ENCODE data around the gene RNU5D-1.
"Not testable (repeated sequence)": the region's sequence is repeated elsewhere in the genome, so short reads cannot be mapped to it uniquely, and the experiment has no call there.

RNU5D-1 gene

DNA sequence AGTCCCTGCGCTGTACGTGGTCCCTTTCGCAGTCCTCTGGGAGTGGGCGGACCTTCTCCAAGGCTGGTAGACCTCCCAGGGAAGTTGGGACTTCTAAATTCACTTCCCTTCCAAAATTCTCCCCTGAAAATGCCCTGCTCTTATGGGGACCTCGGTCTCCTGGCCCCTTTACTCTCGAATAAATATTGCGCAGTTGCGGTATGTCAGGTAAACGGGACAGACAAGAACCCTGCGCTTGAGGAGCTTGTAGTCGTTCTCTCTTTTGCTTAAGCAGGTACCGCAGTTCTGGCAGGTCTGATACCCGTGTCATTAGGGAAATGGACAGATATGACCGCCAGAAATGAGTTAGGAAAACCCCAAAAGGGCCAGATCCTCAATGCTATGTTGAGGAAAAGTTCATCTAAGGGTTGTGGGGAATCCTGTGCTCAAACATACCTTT is 9.2 kb upstream of the RNU5D-1 start:
- peaks cover 17% of the 10 kb centered on the region for H3K4me1 Mint-ChIP-seq
- H3K27me3 Mint-ChIP-seq = no peaks in the 10 kb centered on the region
- H3K4me3 Mint-ChIP-seq = peak overlapping the region; percentile 89 to 93
- DNase-seq = no peak
- H3K9me3 Mint-ChIP-seq = no peaks in the 10 kb centered on the region
- peak overlapping the region; percentile 97 for H3K27ac Mint-ChIP-seq
- no peak for ATAC-seq

DNA sequence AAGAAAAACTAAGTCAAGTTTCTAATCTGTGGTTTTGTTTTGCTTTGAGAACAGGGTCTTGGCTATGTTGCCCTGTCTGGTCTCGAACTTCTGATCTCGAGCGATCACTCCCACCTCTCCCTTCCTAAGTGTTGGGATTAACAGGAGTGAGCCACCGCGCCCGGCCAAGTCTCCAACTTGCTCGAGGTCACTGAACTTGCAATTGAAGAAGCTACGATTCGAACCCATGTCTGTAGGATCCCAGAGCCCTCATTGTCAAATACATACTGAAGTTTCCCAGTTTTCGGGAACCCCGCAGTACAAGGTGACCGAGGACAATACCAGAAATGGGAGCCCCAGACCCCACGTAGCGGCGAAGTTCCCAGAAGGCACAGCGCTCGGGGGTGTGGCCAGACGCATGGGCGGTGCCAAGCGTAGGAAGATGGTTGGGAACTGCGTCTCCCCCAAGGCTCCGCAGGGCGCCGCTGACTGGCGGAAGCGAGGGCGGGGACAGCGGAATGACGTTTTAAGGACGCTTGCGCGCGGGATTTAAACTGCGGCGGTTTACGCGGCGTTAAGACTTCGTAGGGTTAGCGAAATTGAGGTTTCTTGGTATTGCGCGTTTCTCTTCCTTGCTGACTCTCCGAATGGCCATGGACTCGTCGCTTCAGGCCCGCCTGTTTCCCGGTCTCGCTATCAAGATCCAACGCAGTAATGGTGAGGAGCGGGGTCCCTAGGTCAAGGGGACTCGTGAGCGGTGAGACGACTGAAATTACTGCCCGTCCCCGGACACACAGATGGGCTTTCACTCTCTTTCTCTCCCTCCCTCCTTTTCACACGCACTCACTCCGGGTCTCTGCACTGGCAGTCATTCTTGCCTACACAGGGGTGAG is 8.6 kb upstream of the RNU5D-1 start, which contains the start of gene KIF2C:
KIF2C (plus strand) TSS at position 531 of the 872 bp plus-strand sequence; CDS start at position 627, 96 bp downstream.
- Mint-ChIP-seq H3K4me1 (peaks cover 16% of the 10 kb centered on the region), H3K4me3 (peak within 1 kb of the TSS; percentile 89 to 93), H3K9me3 (no peaks in the 10 kb centered on the region), H3K27ac (peak within 1 kb of the TSS; percentile 97), H3K27me3 (no peaks in the 10 kb centered on the region)
- peak; percentile 99 for ATAC-seq
- DNase-seq = peak; percentile 93 to 97

GRCh38 chr1:44738953-44739306 is 8.0 kb upstream of the RNU5D-1 start:
- H3K9me3 Mint-ChIP-seq, H3K27me3 Mint-ChIP-seq, DNase-seq, ATAC-seq: not testable (repeated sequence)
- H3K27ac Mint-ChIP-seq = peak overlapping the region; percentile 69 to 97
- H3K4me1 Mint-ChIP-seq = peaks cover 10% of the 10 kb centered on the region
- peak overlapping the region; percentile 89 to 93 for H3K4me3 Mint-ChIP-seq

GRCh38 chr1:44735992-44736391 is 5.0 kb upstream of the RNU5D-1 start:
- H3K4me1 Mint-ChIP-seq = peaks cover 11% of the 10 kb centered on the region
- ATAC-seq (no peak), DNase-seq (no peak)
- H3K27ac Mint-ChIP-seq = no peak overlapping the region
- no peaks in the 10 kb centered on the region for H3K9me3 Mint-ChIP-seq
- H3K4me3 Mint-ChIP-seq = no peak overlapping the region
- no peaks in the 10 kb centered on the region for H3K27me3 Mint-ChIP-seq

- ATAC-seq = no peak
- peaks cover 26% of the 10 kb centered on the region for H3K4me1 Mint-ChIP-seq
- DNase-seq = no peak
- no peaks in the 10 kb centered on the region for H3K9me3 Mint-ChIP-seq
- no peak overlapping the region for H3K4me3 Mint-ChIP-seq
- no peaks in the 10 kb centered on the region for H3K27me3 Mint-ChIP-seq
- no peak overlapping the region for H3K27ac Mint-ChIP-seq
Measured at GRCh38 chr1:44733784-44734183, 2.8 kb upstream of the RNU5D-1 start.

DNA sequence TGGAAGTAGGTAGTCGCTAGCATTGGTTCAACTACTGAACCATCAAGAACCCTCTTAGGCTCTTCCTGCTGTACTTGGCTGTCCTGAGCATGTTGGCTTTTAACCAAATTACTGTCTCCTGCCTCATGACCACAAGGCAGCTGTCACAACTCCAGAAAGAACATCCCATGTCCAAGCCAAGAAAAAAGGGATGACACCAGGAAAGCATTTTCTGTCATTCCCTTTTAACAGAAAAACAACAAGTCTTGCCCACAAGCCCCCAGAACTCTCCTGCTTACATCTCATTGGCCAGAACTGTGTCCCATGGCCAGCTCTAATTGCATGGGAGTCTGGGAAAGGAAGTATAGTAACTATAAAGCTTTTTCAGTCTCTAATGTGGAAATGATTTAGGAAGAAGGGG is 2.4 kb upstream of the RNU5D-1 start:
- Mint-ChIP-seq H3K27me3 (no peaks in the 10 kb centered on the region), H3K27ac (no peak overlapping the region), H3K4me3 (no peak overlapping the region), H3K9me3 (no peaks in the 10 kb centered on the region), H3K4me1 (peaks cover 29% of the 10 kb centered on the region)
- no peak for ATAC-seq
- no peak for DNase-seq

DNA sequence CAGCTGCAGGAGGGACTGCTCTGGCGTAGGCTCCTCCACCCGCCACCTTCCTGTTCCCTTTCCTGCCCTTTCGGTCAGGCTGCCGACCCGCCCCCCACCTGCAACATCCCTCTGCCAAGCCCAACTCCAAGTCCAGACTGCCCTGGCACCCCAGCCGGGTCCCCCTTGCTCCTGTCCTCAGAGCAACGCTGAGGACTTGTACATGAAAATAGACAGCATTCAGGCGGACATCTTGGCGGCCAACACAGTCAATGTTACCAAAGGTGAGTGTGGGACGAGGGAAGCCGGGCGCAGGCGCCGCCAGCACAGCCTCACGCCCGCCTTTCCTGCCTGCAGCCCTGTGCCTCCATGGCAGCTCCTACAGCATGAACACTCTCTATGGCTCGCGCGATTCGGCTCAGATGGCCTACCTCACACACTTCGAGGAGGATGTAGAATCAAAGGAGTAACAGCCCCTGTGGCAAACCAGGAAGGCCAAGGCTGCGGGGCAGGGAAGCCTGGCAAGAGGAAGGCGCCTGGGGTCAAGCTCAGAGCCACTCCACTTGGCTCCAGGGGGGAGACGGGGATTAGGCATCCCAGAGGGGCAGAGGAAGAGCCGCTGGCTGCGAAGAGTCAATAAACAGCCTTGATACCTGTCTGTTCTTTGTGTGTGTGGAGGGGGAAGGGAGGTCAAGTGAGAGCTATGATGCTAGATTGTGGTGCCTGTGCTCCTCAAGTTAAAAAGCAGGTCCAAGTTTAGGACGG is 5.8 kb downstream of the RNU5D-1 start:
- no peaks in the 10 kb centered on the region for H3K27me3 Mint-ChIP-seq
- H3K27ac Mint-ChIP-seq = peak overlapping the region; percentile 34 to 98
- no peak for ATAC-seq
- H3K4me3 Mint-ChIP-seq = peak overlapping the region; percentile 78 to 94
- H3K4me1 Mint-ChIP-seq = peaks cover 79% of the 10 kb centered on the region
- DNase-seq = no peak
- H3K9me3 Mint-ChIP-seq = no peaks in the 10 kb centered on the region

DNA sequence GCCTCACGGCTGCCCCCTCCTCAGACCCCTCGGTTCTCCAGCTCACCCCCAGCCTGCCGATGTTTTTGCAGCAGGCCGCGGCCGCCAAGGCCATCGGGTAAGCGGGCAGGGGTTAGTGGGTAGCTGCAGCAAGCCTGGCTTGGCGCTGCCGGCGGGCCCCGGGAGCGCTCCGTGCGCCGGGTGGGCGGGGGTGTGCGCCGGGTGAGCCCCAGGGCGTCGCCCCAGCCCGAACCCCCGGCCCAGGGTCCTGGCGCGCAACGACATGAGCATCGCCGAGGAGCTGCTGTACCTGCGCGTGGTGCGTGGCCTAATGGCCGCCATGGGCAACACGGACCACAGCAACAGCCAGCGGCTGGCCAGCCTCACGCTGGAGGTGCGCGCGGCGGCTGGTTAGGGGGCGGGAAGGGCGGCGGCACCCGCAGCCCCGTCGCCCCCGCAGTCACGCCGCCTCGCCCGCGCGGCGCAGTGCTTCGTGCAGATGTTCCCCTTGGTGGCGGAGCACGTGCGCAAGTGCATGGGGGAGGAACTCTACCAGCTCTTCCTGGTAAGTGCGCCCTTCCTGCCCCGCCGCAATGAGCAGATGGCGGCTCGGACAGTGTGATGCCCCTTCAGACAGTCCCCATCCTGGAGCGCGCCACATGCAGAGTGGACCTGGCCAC is 6.5 kb downstream of the RNU5D-1 start:
- no peak for DNase-seq
- no peaks in the 10 kb centered on the region for H3K9me3 Mint-ChIP-seq
- ATAC-seq = no peak
- no peaks in the 10 kb centered on the region for H3K27me3 Mint-ChIP-seq
- peak overlapping the region in 1 of 2 donors; percentile 98 for H3K27ac Mint-ChIP-seq
- H3K4me1 Mint-ChIP-seq = peaks cover 84% of the 10 kb centered on the region
- H3K4me3 Mint-ChIP-seq = peak overlapping the region; percentile 94 to 96

DNA sequence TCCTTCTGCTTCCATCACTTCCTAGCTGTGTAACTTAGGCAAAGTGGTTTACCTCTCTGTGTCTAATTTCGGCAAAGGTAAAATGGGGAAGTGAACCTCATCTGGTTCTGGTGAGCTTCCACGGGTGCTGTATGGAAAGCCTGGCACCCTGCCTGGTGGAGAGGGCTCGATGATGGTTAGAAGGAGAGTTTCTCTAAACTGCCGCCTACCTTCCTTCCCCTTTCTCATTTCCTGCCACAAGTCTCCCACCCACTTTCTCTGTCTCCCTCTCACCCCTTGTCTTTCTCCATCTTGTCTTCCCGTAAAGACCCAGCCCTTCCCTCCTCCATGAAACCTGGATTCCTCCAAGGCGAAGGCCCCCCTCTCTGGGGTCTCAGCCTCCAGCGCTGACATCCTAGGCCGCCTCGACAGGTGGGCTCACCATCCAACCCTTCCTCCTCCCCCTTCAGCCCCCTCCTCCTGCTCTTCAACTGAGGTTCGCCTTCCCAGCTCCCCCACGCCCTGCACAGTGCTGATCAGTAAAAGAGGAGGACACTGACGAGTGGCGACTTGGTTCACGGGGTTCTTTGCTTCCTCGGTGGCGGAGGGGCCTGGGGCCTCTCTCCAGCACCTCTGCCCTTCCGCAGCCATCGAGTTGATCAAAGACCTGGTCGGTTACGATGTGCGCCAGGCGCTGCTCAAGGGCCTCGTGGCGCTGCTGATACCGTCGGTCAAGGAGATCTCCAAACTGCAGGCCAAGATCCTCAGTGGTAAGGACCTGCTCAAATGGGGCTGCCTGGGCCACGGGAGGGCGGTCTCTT is 7.3 kb downstream of the RNU5D-1 start:
- peaks cover 85% of the 10 kb centered on the region for H3K4me1 Mint-ChIP-seq
- ATAC-seq = peak; percentile 22
- H3K27me3 Mint-ChIP-seq = no peaks in the 10 kb centered on the region
- DNase-seq = peak in 1 of 2 donors; percentile 61
- H3K27ac Mint-ChIP-seq = peak overlapping the region; percentile 99 to 100
- no peaks in the 10 kb centered on the region for H3K9me3 Mint-ChIP-seq
- H3K4me3 Mint-ChIP-seq = peak overlapping the region; percentile 76 to 96

DNA sequence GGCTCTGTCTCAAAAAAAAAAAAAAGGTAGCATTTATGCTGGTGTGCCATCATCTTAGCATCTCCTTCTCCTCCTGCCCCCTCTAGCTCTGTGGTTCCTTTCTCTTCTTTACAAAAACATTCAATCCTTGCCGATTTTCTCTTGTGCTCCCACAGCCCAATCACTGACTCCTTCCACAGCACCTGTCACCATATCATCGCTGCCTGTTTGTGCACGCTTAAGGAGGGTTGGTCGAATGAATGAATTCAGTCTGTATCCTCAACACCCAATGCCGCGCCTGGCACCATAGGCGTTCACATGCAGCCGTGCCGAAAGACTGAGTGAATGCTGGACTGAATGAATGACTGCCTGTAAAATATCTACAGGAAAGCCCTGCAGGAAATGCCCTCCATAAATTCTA is 7.9 kb downstream of the RNU5D-1 start:
- Mint-ChIP-seq H3K9me3 (no peaks in the 10 kb centered on the region), H3K4me3 (peak overlapping the region; percentile 76 to 96), H3K27ac (peak overlapping the region; percentile 99 to 100), H3K27me3 (no peaks in the 10 kb centered on the region), H3K4me1 (peaks cover 87% of the 10 kb centered on the region)
- DNase-seq (peak; percentile 38 to 41), ATAC-seq (no peak)

DNA sequence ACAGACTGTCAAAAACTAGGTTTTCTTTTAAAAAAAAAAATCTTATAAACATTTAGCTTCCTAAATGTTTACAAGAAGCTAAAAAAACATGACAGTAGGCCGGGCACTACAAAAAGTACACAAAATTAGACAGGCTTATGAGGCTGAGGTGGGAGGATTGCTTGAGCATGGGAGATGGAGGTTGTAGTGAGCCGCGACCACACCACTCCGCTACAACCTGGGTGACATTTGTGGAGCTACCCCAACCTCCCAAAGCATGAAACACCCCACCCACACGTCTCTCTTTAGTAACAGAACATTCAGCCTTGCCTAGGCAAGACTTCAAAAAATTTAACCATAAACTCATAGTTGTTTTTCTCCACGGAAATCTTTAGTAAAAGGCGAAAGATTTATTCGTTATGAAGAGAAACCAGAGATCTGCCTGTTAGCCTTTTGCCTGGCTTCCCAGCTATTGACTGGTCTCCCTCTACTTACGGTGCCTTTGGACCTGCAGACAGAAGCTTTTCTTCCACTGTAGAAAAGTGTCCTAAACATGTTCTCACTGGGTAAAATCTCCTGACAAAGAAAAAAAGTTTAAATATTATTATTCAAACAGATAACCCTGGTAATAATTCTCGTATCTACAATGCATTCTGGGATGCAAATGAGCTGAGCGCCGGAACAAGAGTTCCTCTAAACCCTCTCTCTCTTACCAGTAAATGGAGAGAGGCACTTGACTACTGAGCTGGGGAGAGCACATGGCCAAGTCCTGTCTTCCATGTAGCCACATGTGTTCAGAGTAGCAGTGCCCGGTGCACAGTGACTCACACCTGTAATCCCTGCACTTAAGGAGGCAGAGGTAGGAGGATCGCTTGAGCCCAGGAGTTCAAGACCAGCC is 9.2 kb downstream of the RNU5D-1 start:
- Mint-ChIP-seq H3K27me3 (no peaks in the 10 kb centered on the region), H3K4me3 (peak overlapping the region; percentile 66 to 96), H3K27ac (peak overlapping the region; percentile 100), H3K9me3 (no peaks in the 10 kb centered on the region), H3K4me1 (peaks cover 87% of the 10 kb centered on the region)
- peak; percentile 91 for ATAC-seq
- DNase-seq = peak; percentile 89 to 93

DNA sequence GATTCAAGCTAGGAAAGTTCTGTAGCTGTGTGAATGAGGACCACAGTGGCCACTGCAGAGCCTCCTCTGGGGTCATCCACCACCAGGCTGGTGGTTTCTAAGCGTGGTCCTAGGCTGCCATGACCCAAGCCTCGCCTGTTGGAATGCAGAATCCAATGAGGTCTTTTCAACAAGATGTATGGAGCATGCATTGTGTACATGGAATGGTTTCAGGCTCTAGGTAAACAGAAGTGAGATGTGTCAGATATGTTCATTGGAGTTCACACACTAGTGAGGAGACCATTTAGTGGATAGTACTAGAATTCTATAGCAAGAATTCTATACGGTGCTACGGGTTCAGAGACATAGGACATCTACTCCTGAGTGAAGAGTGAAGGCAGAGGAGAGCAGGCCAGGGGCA is 10.7 kb downstream of the RNU5D-1 start:
- Mint-ChIP-seq H3K4me3 (no peak overlapping the region), H3K27ac (peak overlapping the region; percentile 28 to 57), H3K27me3 (no peaks in the 10 kb centered on the region), H3K4me1 (peaks cover 91% of the 10 kb centered on the region), H3K9me3 (no peaks in the 10 kb centered on the region)
- DNase-seq (no peak), ATAC-seq (no peak)

- DNase-seq (no peak), ATAC-seq (no peak)
- Mint-ChIP-seq H3K4me3 (peak overlapping the region in 1 of 2 donors; percentile 17), H3K27ac (no peak overlapping the region), H3K9me3 (no peaks in the 10 kb centered on the region), H3K27me3 (no peaks in the 10 kb centered on the region), H3K4me1 (peaks cover 91% of the 10 kb centered on the region)
Measured at GRCh38 chr1:44719318-44719717, 11.7 kb downstream of the RNU5D-1 start.

DNA sequence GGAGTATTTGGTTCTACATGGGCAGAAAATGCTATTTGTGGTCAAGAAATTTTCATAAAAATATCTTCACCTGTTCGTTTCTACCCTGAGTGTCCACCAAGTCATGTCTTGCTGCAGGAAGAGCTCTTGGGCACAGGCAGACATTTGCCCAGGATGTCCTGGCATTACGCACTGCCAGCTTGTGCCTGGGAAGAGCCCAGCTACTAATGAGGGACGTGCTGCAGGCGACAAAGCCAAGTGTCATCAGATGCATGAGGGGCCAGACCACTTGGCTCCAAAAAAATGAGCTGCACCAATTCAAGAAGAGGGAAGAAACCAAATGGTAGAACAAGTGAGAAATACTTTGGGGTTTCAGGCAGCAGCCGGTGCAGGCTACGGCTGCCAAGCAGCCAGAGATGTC is 12.9 kb downstream of the RNU5D-1 start:
- no peak overlapping the region for H3K27ac Mint-ChIP-seq
- no peaks in the 10 kb centered on the region for H3K27me3 Mint-ChIP-seq
- peak overlapping the region in 1 of 2 donors; percentile 35 for H3K4me3 Mint-ChIP-seq
- ATAC-seq (no peak), DNase-seq (no peak)
- H3K4me1 Mint-ChIP-seq = peaks cover 80% of the 10 kb centered on the region
- H3K9me3 Mint-ChIP-seq = no peaks in the 10 kb centered on the region

Measured in stimulated activated naive CD8-positive, alpha-beta T cell treated with anti-CD3 and anti-CD28 coated beads, Interleukin-15, amount 100 ng/mL, for 72 hours (primary cell).